Endothelial cell of umbilical vein (primary cell): Measurements from ENCODE around the gene NXPE3. TPM values are rescaled to one million over a fixed set of nuclear protein-coding genes. Genes with fewer than 3 reads are reported as not detected.

Experiments used
- BruUV-seq: library from RNA; stranded (reverse); fragments of 400-500 nt; replicated peaks from 2 replicates; lab custom pipeline; 2021; lab: Mats Ljungman, UMichigan
- CTCF ChIA-PET: fragments of 300-600, 350-600 bp; sonication (Branson Sonifier 250); formaldehyde crosslinking; loops from one replicate; lab custom pipeline; 2021; ENCODE audit warnings: antibody characterized with exemption, inconsistent platforms; lab: Charles Lee
- POLR2A ChIA-PET: fragments of 300-600, 350-600 bp; sonication (Branson Sonifier 250); formaldehyde crosslinking; loops from one replicate; lab custom pipeline; 2021; ENCODE audit warnings: antibody characterized with exemption, inconsistent platforms; lab: Charles Lee
- DNase-seq: peaks from one replicate; pipeline ENCODE4 v3.0.0-alpha.2; 2011; ENCODE audit warnings: low read depth, low spot score
- FAIRE-seq: peaks from 2 replicates; lab custom pipeline; 2011; peaks lifted over from hg19 to GRCh38; lab: Jason Lieb, UNC
- H2AFZ ChIP-seq: 2 replicates; pipeline ENCODE4 v1.6.0; 2012; ENCODE audit warnings: low read depth, low read length, control low read depth, inconsistent platforms
- H3K27ac ChIP-seq: 2 replicates; pipeline ENCODE4 v1.5.1; 2011; ENCODE audit warnings: low read depth, mild to moderate bottlenecking, control low read depth, low read length, moderate library complexity; ENCODE audit not compliant: insufficient read depth
- H3K27me3 ChIP-seq, 2 experiments: 2 replicates each; pipeline versions ENCODE4 v1.6.0 to v1.6.1; 2011; ENCODE audit warnings: low read length in 2 of 2, mixed read lengths in 1 of 2; ENCODE audit not compliant: control insufficient read depth in 2 of 2, insufficient read depth in 2 of 2
- H3K36me3 ChIP-seq, 2 experiments: 2 replicates in 1 of 2; 3 replicates in 1 of 2; pipeline ENCODE4 v1.5.1; 2011; ENCODE audit warnings: low read length in 2 of 2, mild to moderate bottlenecking in 1 of 2, moderate library complexity in 1 of 2; ENCODE audit not compliant: control insufficient read depth in 2 of 2, insufficient read depth in 2 of 2; ENCODE audit errors: extremely low read depth in 1 of 2
- H3K4me1 ChIP-seq: 3 replicates; pipeline ENCODE4 v1.5.1; 2011; ENCODE audit warnings: mild to moderate bottlenecking, low read length; ENCODE audit not compliant: control insufficient read depth, insufficient read depth; ENCODE audit errors: extremely low read depth
- H3K4me2 ChIP-seq: 2 replicates; pipeline ENCODE4 v1.6.1; 2011; ENCODE audit warnings: low read length, control low read depth, mixed read lengths; ENCODE audit not compliant: insufficient read depth
- H3K4me3 ChIP-seq, 3 experiments: fragments of 200-600 bp in 1 of 3; sonication (generic), shearing (Covaris generic) in 1 of 3; replicated peaks in 1 of 3; 2 replicates each; pipeline ENCODE4 v1.5.1; 2011 to 2016; ENCODE audit warnings: control low read depth in 3 of 3, low read length in 3 of 3, mild to moderate bottlenecking in 2 of 3, inconsistent platforms in 1 of 3, low read depth in 1 of 3, moderate library complexity in 1 of 3; ENCODE audit not compliant: insufficient read depth in 1 of 3
- H3K79me2 ChIP-seq: 2 replicates; pipeline ENCODE4 v1.6.0; 2012; ENCODE audit warnings: low read length, inconsistent platforms; ENCODE audit not compliant: control insufficient read depth, insufficient read depth
- H3K9ac ChIP-seq: replicated peaks from 2 replicates; pipeline ENCODE3; 2011; ENCODE audit warnings: low read length, control low read depth; ENCODE audit not compliant: insufficient read depth; ENCODE audit errors: extremely low read depth
- H3K9me1 ChIP-seq: replicated peaks from 3 replicates; pipeline ENCODE4 v1.6.0; 2011; ENCODE audit warnings: mild to moderate bottlenecking, low read length; ENCODE audit not compliant: control insufficient read depth, insufficient read depth; ENCODE audit errors: extremely low read depth
- H3K9me3 ChIP-seq: replicated peaks from 2 replicates; pipeline ENCODE4 v1.5.1; 2012; ENCODE audit warnings: low read length, inconsistent platforms; ENCODE audit not compliant: control insufficient read depth, insufficient read depth
- H4K20me1 ChIP-seq: replicated peaks from 2 replicates; pipeline ENCODE3; 2011; ENCODE audit warnings: mild to moderate bottlenecking, low read length; ENCODE audit not compliant: control insufficient read depth, insufficient read depth; ENCODE audit errors: extremely low read depth
- CTCF ChIP-seq, 2 donors: IDR thresholded peaks; 1 replicate in 1 of 2; 2 replicates in 1 of 2; pipeline ENCODE4 v1.5.1; 2011; ENCODE audit warnings: low read length in 2 of 2, mild to moderate bottlenecking in 2 of 2, moderate library complexity in 2 of 2, control low read depth in 1 of 2, inconsistent platforms in 1 of 2, low read depth in 1 of 2; ENCODE audit not compliant: insufficient read depth in 1 of 2; ENCODE audit errors: extremely low read depth in 1 of 2
- EZH2 ChIP-seq: IDR thresholded peaks from 2 replicates; pipeline ENCODE4 v1.6.1; 2012; ENCODE audit warnings: borderline replicate concordance, low read depth, mild to moderate bottlenecking, moderate library complexity, low read length, inconsistent platforms; ENCODE audit not compliant: severe bottlenecking
- GATA2 ChIP-seq: IDR thresholded peaks from 2 replicates; pipeline ENCODE4 v1.7.0; 2011; ENCODE audit warnings: low read depth, mild to moderate bottlenecking, moderate library complexity, mixed read lengths, low read length; ENCODE audit not compliant: insufficient read length, insufficient read depth
- MAX ChIP-seq: IDR thresholded peaks from 2 replicates; pipeline ENCODE4 v1.6.1; 2011; ENCODE audit not compliant: insufficient read depth, insufficient read length
- POLR2A ChIP-seq: IDR thresholded peaks from 2 replicates; pipeline ENCODE4 v1.6.1; 2012; ENCODE audit warnings: low read depth, mild to moderate bottlenecking, control low read depth, low read length
- POLR2AphosphoS5 ChIP-seq: IDR thresholded peaks from 2 replicates; pipeline ENCODE4 v1.6.1; 2012; ENCODE audit warnings: low read depth, mild to moderate bottlenecking, control low read depth, low read length, moderate library complexity; ENCODE audit not compliant: insufficient read depth
- dilution Hi-C: fragments of 300-500 bp; cut with MboI; formaldehyde crosslinking; loops from one replicate; pipeline ENCODE4 v1.15.0; 2019; ENCODE audit warnings: low sequenced_read_pairs; ENCODE audit not compliant: extremely low pct_ligation_motif_present
- intact Hi-C: fragments of 100-400 bp; cut with micrococcal nuclease; formaldehyde crosslinking; loops from one replicate; pipeline ENCODE4 v1.10.0; 2022
- polyA plus RNA-seq, 4 experiments: library from polyadenylated mRNA; depleted of rRNA in 3 of 4; stranded (reverse) in 3 of 4; unstranded in 1 of 4; fragments of >200 nt; gene quantifications; 2 replicates each; pipeline versions ENCODE4 v1.2.1 to v1.2.3, GENCODE V29; 2011 to 2012; ENCODE audit warnings: missing spikeins in 1 of 4
- total RNA-seq: library from RNA; stranded (reverse); gene quantifications from 2 replicates; pipeline ENCODE4 v1.2.3, GENCODE V29; 2021

NXPE3 gene
- total and polyA plus RNA-seq, 2 donors (not counting 3 experiments of a cell fraction or from before 2014, with no cell fraction given) = 13.7 to 20.3 TPM

- Histone ChIP-seq H4K20me1 (no peaks in the 10 kb centered on the region), H3K4me3 (no peak overlapping the region), H3K79me2 (no peaks in the 10 kb centered on the region), H3K27ac (no peak overlapping the region), H3K9ac (no peak overlapping the region), H2AFZ (no peak overlapping the region), H3K9me1 (no peaks in the 10 kb centered on the region), H3K36me3 (no peaks in the 10 kb centered on the region), H3K9me3 (no peaks in the 10 kb centered on the region), H3K4me2 (no peak overlapping the region), H3K4me1 (no peaks in the 10 kb centered on the region), H3K27me3 (no peaks in the 10 kb centered on the region)
- ChIA-PET CTCF (no interaction called here), POLR2A (no interaction called here)
- DNase-seq (no peak), FAIRE-seq (no peak)
- no TSS peak for BruUV-seq
- intact Hi-C loops (no loop called here), dilution Hi-C loops (no loop called here)
- no peak for TF ChIP-seq CTCF (IDR thresholded peaks at IDR 0.05; ENCODE audit: extremely low read depth in 1 of 2, insufficient read depth in 1 of 2, low read depth in 1 of 2, low read length in 2 of 2)
- TF ChIP-seq EZH2 = no peak
- TF ChIP-seq POLR2AphosphoS5 = no peak
- no peak for TF ChIP-seq GATA2
- no peak for TF ChIP-seq POLR2A
- no peak for TF ChIP-seq MAX
These were observed 63.4 kb downstream of the NXPE3 start for GRCh38 chr3:101842245-101842934.
